GM18870 (cell line): Measurements from ENCODE around the gene NODAL.
"Not testable (repeated sequence)": the region's sequence is repeated elsewhere in the genome, so short reads cannot be mapped to it uniquely, and the experiment has no call there.

Experiments
- ATAC-seq: cut with Tn5 transposase; IDR thresholded peaks from one replicate; pipeline ENCODE4 v1.9.1; 2021; ENCODE audit warnings: moderate library complexity; ENCODE audit not compliant: unreplicated experiment

NODAL gene

DNA sequence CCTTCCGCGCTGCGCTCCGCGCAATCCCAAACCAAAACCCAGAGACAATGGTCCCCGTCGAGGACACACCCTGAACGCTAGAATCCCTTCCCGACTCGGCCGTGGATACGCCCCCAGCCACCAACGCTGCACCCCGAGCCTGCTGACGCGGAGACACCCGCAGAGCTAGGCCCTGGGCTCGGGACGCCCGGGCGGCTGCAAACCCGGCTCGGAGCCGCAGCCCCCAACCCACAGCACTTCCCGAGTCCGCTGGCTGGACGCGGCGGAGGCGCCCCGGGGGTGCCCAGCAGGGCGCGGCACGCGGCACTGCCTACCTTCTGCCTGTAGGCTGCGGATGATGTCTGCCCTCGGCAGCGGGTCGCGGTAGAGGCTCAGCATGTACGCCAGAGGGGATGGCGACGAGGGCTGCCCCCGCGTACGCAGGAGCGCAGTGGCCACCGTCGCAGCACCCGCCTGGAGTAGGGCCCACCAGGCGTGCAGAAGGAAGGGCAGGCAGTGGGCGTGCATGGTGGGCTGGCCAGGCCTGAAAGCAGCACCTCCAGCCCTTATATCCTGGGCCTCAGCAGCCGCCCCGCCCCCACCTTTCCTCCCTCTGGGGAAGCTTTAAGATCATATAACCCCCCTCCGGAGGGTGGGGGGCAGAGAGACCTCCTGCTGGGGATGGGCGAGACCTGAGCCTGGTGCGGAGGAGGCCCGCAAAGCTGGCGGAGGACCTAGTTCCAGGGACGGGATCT lies at the start of gene NODAL:
TSS of gene NODAL (minus strand) at position 521 of the 734 bp plus-strand sequence. CDS start at position 507, 14 bp downstream.
- ATAC-seq = no peak

GRCh38 chr10:70490142-70490541 lies 48.7 kb upstream of the NODAL start:
- ATAC-seq = no peak

DNA sequence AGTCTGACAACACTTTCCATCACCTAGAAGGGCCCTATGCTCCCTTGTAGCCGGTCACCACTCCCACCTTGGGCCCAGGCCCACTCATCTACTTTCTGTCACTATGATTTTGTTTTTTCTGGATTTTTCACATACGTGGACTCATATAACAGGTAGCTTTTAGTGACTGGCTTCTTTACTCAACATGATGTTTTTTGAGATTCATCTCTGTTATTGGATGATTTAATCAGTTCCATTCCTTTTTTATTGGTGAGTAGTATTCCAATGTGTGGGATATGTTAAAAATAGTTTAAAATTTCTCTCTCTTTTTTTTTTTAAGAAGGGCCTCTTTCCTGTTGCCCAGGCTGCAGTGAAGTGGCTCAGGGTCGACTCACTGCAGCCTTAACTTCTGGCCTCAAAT lies 46.3 kb upstream of the NODAL start:
- no peak for ATAC-seq

DNA sequence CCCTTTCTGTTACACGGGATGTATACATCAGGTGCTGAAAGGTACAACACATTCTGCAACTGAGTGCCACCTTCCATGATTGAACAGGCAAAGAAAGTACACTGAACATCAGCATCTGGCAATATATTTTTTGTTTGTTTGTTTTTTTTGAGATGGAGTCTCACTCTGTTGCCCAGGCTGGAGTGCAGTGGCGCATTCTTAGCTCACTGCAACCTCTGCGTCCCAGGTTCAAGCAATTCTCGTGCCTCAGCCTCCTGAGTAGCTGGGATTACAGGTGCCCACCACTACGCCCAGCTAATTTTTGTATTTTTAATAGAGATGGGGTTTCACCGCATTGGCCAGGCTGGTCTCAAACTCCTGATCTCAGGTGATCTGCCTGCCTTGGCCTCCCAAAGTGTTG lies 42.4 kb upstream of the NODAL start:
- ATAC-seq = not testable (repeated sequence)

GRCh38 chr10:70482982-70483760 lies 41.7 kb upstream of the NODAL start:
- ATAC-seq = no peak

DNA sequence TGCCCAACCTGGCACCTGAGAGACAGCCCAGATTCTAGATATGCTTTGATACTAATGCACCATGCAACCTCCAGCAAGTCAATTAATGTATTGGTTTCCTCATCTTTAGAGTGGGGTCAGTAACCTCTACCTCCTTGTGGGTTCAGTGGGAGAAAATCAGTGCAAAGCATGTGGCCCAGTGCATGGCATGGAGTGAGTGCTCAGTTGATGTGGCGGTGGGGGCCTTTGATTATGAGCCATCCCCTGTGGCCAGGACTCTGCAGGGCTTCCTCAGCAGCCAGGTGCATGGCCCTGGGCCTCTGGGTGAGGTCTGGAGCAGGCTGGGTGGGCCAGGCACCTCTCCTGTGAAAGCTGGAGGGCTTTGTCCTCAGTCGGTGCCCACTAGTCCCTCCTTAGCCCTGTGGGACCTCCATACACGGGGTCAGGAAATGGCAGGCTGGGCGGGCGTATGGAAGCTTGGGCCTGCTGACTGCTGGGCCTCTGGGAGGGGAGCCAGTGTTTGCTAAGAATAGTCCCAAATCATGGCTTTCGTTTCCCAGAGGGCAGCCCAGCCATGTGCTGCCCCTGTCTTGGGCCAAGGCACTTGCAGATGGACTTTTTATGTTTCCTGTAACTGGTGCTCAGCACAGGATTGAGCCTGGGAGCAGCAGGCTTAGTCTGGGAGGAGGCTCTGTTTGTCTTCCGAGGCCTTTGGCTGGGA lies 40.5 kb upstream of the NODAL start:
- ATAC-seq = no peak

- no peak for ATAC-seq
Observed at GRCh38 chr10:70481105-70481504, 39.6 kb upstream of the NODAL start.

DNA sequence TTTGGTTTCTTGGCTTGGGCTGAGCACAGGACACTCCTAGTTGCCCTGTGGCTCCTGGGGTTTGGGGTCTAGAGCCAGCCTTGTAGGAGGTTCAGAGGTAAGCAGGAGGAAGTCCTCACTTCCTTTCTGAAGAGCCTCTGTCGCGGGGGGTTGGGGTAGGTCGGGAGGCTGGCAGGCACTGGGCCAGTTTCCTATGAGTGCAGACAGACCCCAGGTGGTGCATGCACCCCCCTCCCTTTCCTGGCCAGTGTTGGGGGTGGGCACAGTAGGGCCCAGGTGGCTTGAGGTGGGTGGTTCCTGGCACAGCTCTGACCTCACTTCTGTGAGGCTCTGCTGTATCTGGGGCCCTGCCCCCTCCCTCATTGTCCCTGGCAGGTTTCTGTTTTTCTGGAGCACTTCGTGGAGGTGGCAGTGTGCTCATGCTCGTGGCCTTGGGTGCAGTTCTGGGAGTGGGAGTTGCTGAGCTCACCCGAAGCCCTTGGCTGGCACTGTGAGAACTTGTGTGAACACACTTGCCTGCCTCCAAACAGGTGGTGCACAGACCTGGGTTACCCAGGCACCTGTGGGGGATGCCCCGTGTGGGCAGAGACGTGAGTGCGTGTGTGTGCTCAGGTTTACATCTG lies 38.9 kb upstream of the NODAL start:
- ATAC-seq = no peak

- ATAC-seq = no peak
Observed at GRCh38 chr10:70479626-70480238, 38.3 kb upstream of the NODAL start.

DNA sequence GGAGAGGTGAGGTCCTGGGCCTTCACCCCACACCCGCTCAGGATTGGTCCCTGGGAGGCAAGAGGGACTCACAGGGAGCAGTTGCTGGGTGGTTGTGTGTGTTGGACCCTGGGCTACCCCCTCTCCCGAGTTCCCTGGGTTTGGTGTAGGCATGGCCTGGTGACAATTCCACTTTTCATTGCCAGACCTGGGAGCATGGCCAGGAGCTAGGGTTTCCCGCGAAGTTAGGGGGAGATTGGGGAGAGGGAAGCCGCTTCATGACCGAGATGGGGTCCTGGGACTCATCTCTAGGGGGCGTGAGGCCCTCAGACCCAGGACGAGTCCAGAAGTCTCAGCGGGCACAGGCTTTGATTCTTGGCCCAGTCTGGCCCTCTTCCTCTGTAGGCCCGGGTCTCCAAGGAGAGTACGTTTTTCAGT lies 37.7 kb upstream of the NODAL start:
- ATAC-seq = no peak

- ATAC-seq = no peak
Observed at GRCh38 chr10:70478191-70479164, 37.0 kb upstream of the NODAL start, which contains the start of gene PALD1. Gene PALD1, plus strand, starts transcription at chr10:70478767. Its CDS starts 47,185 bp downstream, at chr10:70525952.

DNA sequence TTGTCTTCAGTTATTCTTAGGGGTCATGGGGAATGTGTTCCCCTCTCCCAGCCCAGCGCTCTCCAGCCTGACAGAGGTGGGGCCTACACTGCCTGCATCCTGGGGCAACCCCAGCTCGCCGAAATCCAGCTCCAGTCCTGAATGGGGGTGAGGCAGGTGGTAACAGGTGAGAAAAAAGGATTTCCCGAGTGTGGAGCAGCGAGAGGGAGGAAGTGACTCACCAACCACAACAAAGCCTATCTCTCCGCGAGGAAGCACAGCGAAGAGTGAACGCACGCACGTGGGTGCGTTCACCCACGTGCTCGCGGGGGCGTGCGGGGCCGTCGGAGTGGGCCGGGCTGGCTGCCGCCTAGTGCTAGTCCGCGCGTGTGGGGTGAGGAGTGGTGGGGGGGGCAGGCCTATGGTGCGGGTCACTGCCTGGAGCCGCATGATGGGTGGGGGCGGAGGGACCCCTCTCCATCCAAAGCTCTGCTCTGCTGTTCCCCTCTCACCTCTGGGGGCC lies 36.2 kb upstream of the NODAL start:
- no peak for ATAC-seq

DNA sequence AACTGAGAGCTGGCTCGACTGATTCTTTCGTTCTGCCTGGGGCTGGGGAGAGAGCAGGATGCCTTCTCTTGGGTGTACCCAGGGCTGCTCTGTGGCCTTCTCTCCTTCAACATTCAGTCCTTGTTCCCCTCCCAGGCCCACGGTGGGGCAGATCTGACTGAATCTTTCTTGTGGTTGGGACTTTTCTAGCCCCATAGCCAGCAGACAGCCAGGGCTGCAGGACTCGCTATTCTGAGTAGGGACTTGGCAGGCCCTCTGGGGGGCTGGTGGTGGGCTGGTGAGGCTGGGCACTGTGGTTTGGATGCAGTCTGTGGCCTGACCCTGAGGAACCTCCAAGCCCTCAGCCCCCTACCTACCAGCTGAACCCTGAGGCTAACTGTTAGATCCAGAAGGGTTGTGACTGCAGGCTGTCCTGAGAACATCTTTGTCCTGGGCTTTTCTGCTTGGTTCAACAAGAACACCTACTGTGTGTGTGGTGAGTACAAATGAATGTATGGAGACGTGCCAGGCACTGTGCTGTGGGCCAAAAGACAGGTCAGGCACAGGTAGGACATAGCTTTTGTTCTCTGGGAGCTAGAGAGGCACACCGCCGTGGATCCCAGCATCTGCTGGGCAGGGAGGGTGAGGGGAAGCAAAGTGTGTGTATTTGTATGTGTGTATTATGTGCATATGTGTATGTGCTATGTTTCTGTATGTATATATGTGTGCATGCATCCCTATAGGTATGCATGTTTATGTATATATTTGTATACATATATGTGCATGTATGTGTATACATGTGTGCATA lies 35.0 kb upstream of the NODAL start:
- ATAC-seq = no peak

DNA sequence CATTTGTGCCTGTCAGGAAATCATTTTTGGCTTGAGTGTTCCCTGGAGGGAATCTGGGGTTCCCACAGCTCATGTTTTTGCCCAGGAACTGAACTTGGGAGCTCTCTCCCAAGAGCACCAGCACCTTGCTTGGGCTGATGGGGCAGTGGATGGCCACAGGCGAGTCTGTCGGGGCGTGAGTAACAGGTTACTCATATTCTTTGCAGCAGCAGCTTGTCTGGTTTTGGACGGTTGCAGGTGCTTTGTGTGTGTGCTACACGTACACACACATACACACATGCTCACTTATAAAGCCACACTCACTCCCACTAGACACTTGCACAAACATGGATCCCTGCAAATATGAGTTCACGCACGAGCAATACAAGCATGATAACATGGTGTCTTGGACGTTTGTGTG lies 34.2 kb upstream of the NODAL start:
- ATAC-seq = no peak

DNA sequence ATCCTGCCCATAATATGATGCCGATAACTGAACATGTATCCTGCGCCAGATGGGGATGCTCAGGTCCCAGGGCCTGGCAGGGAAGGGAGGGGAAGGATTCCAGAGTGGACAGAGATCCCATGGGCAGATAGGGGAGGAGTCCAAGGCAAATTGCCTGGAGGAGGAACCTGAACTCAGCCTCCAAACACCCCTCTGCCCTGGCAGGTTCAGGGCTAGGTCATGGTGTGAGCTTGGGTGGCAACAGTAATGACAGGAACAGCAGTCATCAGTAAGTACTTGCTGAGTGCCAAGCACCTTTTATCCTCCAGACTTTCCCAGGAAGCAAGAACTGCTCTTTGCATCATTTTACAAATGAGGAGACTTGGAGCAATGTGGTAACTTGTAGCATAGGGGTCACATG lies 33.3 kb upstream of the NODAL start:
- no peak for ATAC-seq

- no peak for ATAC-seq
Observed at GRCh38 chr10:70472799-70473454, 31.4 kb upstream of the NODAL start.

DNA sequence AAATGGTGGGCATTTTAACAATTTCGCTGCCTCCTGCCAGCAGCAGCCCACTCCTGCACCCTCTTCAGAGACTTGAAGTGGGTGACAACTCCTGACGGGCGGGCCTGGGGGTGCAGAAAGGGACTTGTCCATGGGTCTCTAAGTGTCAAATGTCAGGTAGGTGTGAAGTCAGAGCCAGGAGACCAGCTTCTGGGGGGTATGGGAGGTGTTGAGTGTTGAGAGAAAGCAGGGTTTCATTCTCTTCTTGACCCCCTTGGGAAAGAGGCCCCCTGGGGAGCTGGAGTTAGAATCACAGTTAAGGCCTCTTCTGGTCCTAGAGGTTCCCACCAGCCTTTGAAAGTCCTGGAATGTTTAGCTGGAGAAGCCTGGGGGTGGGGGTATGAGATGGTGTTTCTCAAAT lies 25.5 kb upstream of the NODAL start:
- no peak for ATAC-seq

DNA sequence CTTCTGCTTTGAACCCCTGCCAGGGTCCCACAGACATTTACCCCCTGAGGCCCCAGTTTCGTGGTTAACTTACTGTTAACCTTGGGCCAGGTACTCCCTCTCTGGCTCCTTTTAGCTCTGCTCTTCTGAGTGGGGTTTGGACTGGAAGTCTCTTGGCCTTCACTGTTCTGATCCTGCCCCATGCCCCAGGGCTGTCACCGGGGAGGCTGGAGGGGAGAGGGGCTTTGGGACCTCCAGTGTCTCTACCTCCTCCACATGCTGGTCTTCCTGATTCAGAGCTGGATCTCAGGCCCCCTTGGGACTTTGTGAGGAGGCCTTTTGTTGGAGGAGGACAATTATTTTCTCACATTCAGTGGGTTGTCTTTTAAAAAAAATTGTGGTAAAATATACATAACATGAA lies 24.4 kb upstream of the NODAL start:
- ATAC-seq = no peak
